HEK293 (cell line): ENCODE data around the gene S100A2.
A peak's percentile ranks its signal among the peaks of the same experiment; 100 is the strongest.

Source experiments
- CTCF ChIA-PET: fragments of 350-600 bp; formaldehyde crosslinking; extraction: SDS; loops from one replicate; lab custom pipeline; 2021; ENCODE audit warnings: antibody characterized with exemption; lab: Yijun Ruan, JAX
- POLR2A ChIA-PET: fragments of 300-600 bp; formaldehyde crosslinking; extraction: SDS; loops from one replicate; lab custom pipeline; 2020; ENCODE audit warnings: antibody characterized with exemption, inconsistent platforms; lab: Yijun Ruan, JAX
- H3K27ac ChIP-seq: fragments of 200-500 bp; sonication (Bioruptor generic); 2 replicates; pipeline ENCODE4 v1.5.1; 2014; ENCODE audit warnings: low read depth, low read length, control low read depth, inconsistent platforms; ENCODE audit errors: extremely low read depth
- H3K36me3 ChIP-seq, 2 experiments: fragments of 200-500 bp in 1 of 2; sonication (Bioruptor generic) in 1 of 2; 1 replicate in 1 of 2; 2 replicates in 1 of 2; pipeline ENCODE4 v1.5.1; 2014 to 2017; ENCODE audit warnings: inconsistent platforms in 2 of 2, low read length in 2 of 2; ENCODE audit not compliant: control insufficient read depth in 2 of 2, insufficient read depth in 1 of 2
- H3K4me1 ChIP-seq: fragments of 200-500 bp; sonication (Bioruptor generic); 2 replicates; pipeline ENCODE4 v1.5.1; 2014; ENCODE audit warnings: mild to moderate bottlenecking, low read length, inconsistent platforms; ENCODE audit not compliant: control insufficient read depth, insufficient read depth
- H3K4me3 ChIP-seq: 2 replicates; pipeline ENCODE4 v1.5.1; 2011; ENCODE audit warnings: low read depth, mild to moderate bottlenecking, control low read depth, low read length, moderate library complexity
- H3K9me3 ChIP-seq: fragments of 200-500 bp; sonication (Bioruptor generic); 2 replicates; pipeline ENCODE4 v1.5.1; 2014; ENCODE audit warnings: low read depth, low read length, inconsistent platforms; ENCODE audit not compliant: control insufficient read depth, insufficient read depth
- EGR2 ChIP-seq: fragments of 450-650 bp; formaldehyde crosslinking; IDR thresholded peaks from 2 replicates; pipeline ENCODE4 v1.5.1; 2016; ENCODE audit warnings: low read depth, missing biosample characterization, missing genetic modification characterization
- FEZF1 ChIP-seq: fragments of 450-650 bp; formaldehyde crosslinking; IDR thresholded peaks from 2 replicates; pipeline ENCODE4 v1.5.1; 2016; ENCODE audit warnings: missing biosample characterization, missing genetic modification characterization
- KLF1 ChIP-seq: fragments of 450-650 bp; formaldehyde crosslinking; IDR thresholded peaks from 2 replicates; pipeline ENCODE4 v1.5.1; 2016; ENCODE audit warnings: missing biosample characterization, missing genetic modification characterization
- MZF1 ChIP-seq: fragments of 450-650 bp; formaldehyde crosslinking; IDR thresholded peaks from 2 replicates; pipeline ENCODE4 v1.5.1; 2017; ENCODE audit warnings: missing biosample characterization, missing genetic modification characterization, borderline replicate concordance
- PRDM6 ChIP-seq: fragments of 450-650 bp; formaldehyde crosslinking; IDR thresholded peaks from 2 replicates; pipeline ENCODE4 v1.5.1; 2017; ENCODE audit warnings: missing biosample characterization, missing genetic modification characterization
- ZBTB49 ChIP-seq: fragments of 450-650 bp; formaldehyde crosslinking; IDR thresholded peaks from 2 replicates; pipeline ENCODE4 v1.5.1; 2016; ENCODE audit warnings: missing biosample characterization, missing genetic modification characterization, low read depth
- ZBTB8A ChIP-seq: fragments of 450-650 bp; formaldehyde crosslinking; IDR thresholded peaks from 2 replicates; pipeline ENCODE4 v1.5.1; 2016; ENCODE audit warnings: missing biosample characterization, missing genetic modification characterization
- ZFHX2 ChIP-seq: fragments of 450-650 bp; formaldehyde crosslinking; conservative IDR thresholded peaks from 2 replicates; pipeline ENCODE4 v1.5.1; 2016; ENCODE audit warnings: missing biosample characterization, missing genetic modification characterization
- ZFP41 ChIP-seq: fragments of 450-650 bp; formaldehyde crosslinking; IDR thresholded peaks from 2 replicates; pipeline ENCODE4 v1.5.1; 2016; ENCODE audit warnings: missing biosample characterization, missing genetic modification characterization, borderline replicate concordance
- ZIC2 ChIP-seq: fragments of 450-650 bp; formaldehyde crosslinking; IDR thresholded peaks from 2 replicates; pipeline ENCODE4 v1.5.1; 2016; ENCODE audit warnings: missing biosample characterization, missing genetic modification characterization
- ZNF114 ChIP-seq: fragments of 450-650 bp; formaldehyde crosslinking; IDR thresholded peaks from 2 replicates; pipeline ENCODE4 v1.5.0; 2017; ENCODE audit warnings: missing biosample characterization, missing genetic modification characterization
- ZNF132 ChIP-seq: fragments of 450-650 bp; formaldehyde crosslinking; IDR thresholded peaks from 2 replicates; pipeline ENCODE4 v1.5.1; 2017; ENCODE audit warnings: missing biosample characterization, missing genetic modification characterization, borderline replicate concordance
- ZNF140 ChIP-seq: fragments of 450-650 bp; formaldehyde crosslinking; IDR thresholded peaks from 2 replicates; pipeline ENCODE4 v1.5.1; 2016; ENCODE audit warnings: missing biosample characterization, missing genetic modification characterization
- ZNF26 ChIP-seq: fragments of 450-650 bp; formaldehyde crosslinking; IDR thresholded peaks from 2 replicates; pipeline ENCODE4 v1.5.1; 2016; ENCODE audit warnings: missing biosample characterization, missing genetic modification characterization
- ZNF302 ChIP-seq: fragments of 450-650 bp; formaldehyde crosslinking; IDR thresholded peaks from 2 replicates; pipeline ENCODE4 v1.5.1; 2016; ENCODE audit warnings: missing biosample characterization, missing genetic modification characterization, low read depth
- ZNF501 ChIP-seq: fragments of 450-650 bp; formaldehyde crosslinking; IDR thresholded peaks from 2 replicates; pipeline ENCODE4 v1.5.1; 2016; ENCODE audit warnings: missing biosample characterization, missing genetic modification characterization
- ZNF580 ChIP-seq: fragments of 450-650 bp; formaldehyde crosslinking; IDR thresholded peaks from 2 replicates; pipeline ENCODE4 v1.5.1; 2016; ENCODE audit warnings: missing biosample characterization, missing genetic modification characterization
- ZNF629 ChIP-seq: fragments of 450-650 bp; formaldehyde crosslinking; IDR thresholded peaks from 2 replicates; pipeline ENCODE4 v1.5.1; 2017; ENCODE audit warnings: missing biosample characterization, missing genetic modification characterization
- ZNF701 ChIP-seq: fragments of 450-650 bp; formaldehyde crosslinking; IDR thresholded peaks from 2 replicates; pipeline ENCODE4 v1.5.1; 2016; ENCODE audit warnings: missing biosample characterization, missing genetic modification characterization
- ZNF777 ChIP-seq: fragments of 450-650 bp; formaldehyde crosslinking; IDR thresholded peaks from 2 replicates; pipeline ENCODE4 v1.5.1; 2017; ENCODE audit warnings: missing biosample characterization, missing genetic modification characterization, borderline replicate concordance
- ZSCAN30 ChIP-seq: fragments of 450-650 bp; IDR thresholded peaks from 2 replicates; pipeline ENCODE4 v1.5.1; 2018; ENCODE audit warnings: missing biosample characterization, mild to moderate bottlenecking, missing genetic modification characterization, moderate library complexity
- TF ChIP-seq, protein P1 (sequence below): fragments of 450-650 bp; formaldehyde crosslinking; IDR thresholded peaks from 2 replicates; pipeline ENCODE4 v1.5.1; 2017; ENCODE audit warnings: missing biosample characterization, mild to moderate bottlenecking, missing genetic modification characterization, moderate library complexity
- TF ChIP-seq, protein P2 (sequence below): fragments of 450-650 bp; formaldehyde crosslinking; IDR thresholded peaks from 2 replicates; pipeline ENCODE4 v1.5.1; 2016; ENCODE audit warnings: missing biosample characterization, missing genetic modification characterization
- TF ChIP-seq, protein P3 (sequence below): fragments of 450-650 bp; formaldehyde crosslinking; IDR thresholded peaks from 2 replicates; pipeline ENCODE4 v1.5.1; 2016; ENCODE audit warnings: missing biosample characterization, missing genetic modification characterization
- TF ChIP-seq, protein P4 (sequence below): fragments of 450-650 bp; formaldehyde crosslinking; IDR thresholded peaks from 2 replicates; pipeline ENCODE4; 2016; ENCODE audit warnings: missing biosample characterization, missing genetic modification characterization

Gene S100A2

DNA sequence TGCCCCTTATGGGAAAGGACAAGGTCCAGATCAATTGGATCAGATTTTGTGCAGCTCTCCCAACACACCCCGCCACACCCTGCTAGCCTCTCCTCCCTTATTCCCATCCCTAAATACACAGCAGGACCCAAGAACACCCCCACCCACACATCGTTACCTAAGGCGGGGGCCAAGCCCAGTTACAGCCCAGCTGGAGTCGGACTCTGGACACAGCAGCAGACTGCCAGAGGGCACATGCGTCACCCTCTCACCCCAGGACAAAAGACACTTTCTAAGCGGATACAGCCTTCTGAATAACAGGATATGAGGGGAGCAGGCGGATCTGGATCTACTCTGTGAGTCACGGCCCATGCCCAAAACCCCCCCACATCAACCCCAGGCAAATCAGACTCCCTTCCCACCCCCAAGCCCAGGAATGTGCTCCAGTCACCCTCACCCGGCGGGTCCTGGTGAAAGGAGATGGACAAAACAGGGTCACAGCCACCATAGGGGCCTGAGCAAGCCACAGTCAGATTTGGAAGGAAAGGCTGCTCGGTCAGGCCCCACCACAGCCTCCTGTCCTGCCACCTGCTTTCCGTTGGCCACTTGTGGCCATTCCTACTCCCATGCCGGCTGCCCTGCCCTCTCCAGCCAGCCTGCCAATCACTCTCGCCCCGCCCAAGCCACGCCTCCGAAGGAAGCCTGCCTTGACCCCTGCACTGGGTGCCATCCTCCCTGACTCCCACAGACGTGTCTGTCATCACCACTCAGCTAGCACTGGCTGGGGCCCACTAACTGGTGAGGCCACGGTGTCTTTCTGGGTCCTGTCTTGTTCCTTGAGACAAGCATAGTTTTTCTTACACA, 43.3 kb upstream of the S100A2 start:
- no peaks in the 10 kb centered on the region for H3K4me1 ChIP-seq
- H3K36me3 ChIP-seq: no peaks in the 10 kb centered on the region
- POLR2A ChIA-PET: interaction anchor here (0.5 to 3.3 kb wide), 2 partner anchors 18 to 53 kb away, joined by 3 to 10 read pairs; partner anchors contain the start of gene S100A13
- H3K27ac ChIP-seq: no peak overlapping the region
- no peaks in the 10 kb centered on the region for H3K9me3 ChIP-seq
- peak overlapping the region; percentile 16 for H3K4me3 ChIP-seq
- CTCF ChIA-PET: interaction anchor here (0.5 to 2.8 kb wide), 4 partner anchors 13 to 629 kb away, joined by 3 to 16 read pairs (median 5); partner anchors contain the start of genes S100A1 and S100A13
- TF ChIP-seq ZFHX2 (tag by site-specific recombination) (peak; percentile 54), MZF1 (tag by site-specific recombination) (no peak), ZBTB8A (no peak), PRDM6 (tag by site-specific recombination) (no peak), ZNF140 (tag by site-specific recombination) (no peak), ZFP41 (no peak), ZNF501 (no peak), ZNF26 (tag by site-specific recombination) (no peak), ZNF701 (tag by site-specific recombination) (no peak), ZNF629 (tag by site-specific recombination) (no peak), ZNF580 (tag by site-specific recombination) (no peak), ZBTB49 (tag by site-specific recombination) (no peak), ZSCAN30 (no peak), ZNF114 (tag by site-specific recombination) (no peak), EGR2 (tag by site-specific recombination) (peak; percentile 70; the same call in 1 of the 2 replicates), KLF1 (tag by site-specific recombination) (peak; percentile 94), FEZF1 (tag by site-specific recombination) (no peak), ZNF132 (no peak), ZNF777 (no peak), ZNF302 (no peak), ZIC2 (tag by site-specific recombination) (peak; percentile 80)
- TF ChIP-seq, protein P1, sequence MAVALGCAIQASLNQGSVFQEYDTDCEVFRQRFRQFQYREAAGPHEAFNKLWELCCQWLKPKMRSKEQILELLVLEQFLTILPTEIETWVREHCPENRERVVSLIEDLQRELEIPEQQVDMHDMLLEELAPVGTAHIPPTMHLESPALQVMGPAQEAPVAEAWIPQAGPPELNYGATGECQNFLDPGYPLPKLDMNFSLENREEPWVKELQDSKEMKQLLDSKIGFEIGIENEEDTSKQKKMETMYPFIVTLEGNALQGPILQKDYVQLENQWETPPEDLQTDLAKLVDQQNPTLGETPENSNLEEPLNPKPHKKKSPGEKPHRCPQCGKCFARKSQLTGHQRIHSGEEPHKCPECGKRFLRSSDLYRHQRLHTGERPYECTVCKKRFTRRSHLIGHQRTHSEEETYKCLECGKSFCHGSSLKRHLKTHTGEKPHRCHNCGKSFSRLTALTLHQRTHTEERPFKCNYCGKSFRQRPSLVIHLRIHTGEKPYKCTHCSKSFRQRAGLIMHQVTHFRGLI: no peak
- TF ChIP-seq, protein P2, sequence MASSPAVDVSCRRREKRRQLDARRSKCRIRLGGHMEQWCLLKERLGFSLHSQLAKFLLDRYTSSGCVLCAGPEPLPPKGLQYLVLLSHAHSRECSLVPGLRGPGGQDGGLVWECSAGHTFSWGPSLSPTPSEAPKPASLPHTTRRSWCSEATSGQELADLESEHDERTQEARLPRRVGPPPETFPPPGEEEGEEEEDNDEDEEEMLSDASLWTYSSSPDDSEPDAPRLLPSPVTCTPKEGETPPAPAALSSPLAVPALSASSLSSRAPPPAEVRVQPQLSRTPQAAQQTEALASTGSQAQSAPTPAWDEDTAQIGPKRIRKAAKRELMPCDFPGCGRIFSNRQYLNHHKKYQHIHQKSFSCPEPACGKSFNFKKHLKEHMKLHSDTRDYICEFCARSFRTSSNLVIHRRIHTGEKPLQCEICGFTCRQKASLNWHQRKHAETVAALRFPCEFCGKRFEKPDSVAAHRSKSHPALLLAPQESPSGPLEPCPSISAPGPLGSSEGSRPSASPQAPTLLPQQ: peak; percentile 49; the same call in 1 of the 2 replicates
- TF ChIP-seq, protein P3, sequence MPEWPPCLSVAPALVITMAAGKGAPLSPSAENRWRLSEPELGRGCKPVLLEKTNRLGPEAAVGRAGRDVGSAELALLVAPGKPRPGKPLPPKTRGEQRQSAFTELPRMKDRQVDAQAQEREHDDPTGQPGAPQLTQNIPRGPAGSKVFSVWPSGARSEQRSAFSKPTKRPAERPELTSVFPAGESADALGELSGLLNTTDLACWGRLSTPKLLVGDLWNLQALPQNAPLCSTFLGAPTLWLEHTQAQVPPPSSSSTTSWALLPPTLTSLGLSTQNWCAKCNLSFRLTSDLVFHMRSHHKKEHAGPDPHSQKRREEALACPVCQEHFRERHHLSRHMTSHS (tag by site-specific recombination): no peak
- TF ChIP-seq, protein P4, sequence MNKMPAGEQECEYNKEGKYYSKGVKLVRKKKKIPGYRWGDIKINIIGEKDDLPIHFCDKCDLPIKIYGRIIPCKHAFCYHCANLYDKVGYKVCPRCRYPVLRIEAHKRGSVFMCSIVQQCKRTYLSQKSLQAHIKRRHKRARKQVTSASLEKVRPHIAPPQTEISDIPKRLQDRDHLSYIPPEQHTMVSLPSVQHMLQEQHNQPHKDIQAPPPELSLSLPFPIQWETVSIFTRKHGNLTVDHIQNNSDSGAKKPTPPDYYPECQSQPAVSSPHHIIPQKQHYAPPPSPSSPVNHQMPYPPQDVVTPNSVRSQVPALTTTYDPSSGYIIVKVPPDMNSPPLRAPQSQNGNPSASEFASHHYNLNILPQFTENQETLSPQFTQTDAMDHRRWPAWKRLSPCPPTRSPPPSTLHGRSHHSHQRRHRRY (tag by site-specific recombination): no peak
